IPS-15b (cell line): ENCODE measurements around the gene ADAT1.

Experiments
- H3K27me3 ChIP-seq: one replicate; pipeline ENCODE4 v1.6.1; 2013; ENCODE audit warnings: low read length; ENCODE audit not compliant: control insufficient read depth, insufficient read depth
- H3K36me3 ChIP-seq: one replicate; pipeline ENCODE4 v1.6.1; 2013; ENCODE audit warnings: low read length; ENCODE audit not compliant: control insufficient read depth, insufficient read depth
- H3K4me1 ChIP-seq: one replicate; pipeline ENCODE4 v1.6.1; 2013; ENCODE audit warnings: mild to moderate bottlenecking, low read length; ENCODE audit not compliant: control insufficient read depth, insufficient read depth
- H3K4me3 ChIP-seq: one replicate; pipeline ENCODE4 v1.5.1; 2013; ENCODE audit warnings: low read depth, low read length
- H3K9ac ChIP-seq: one replicate; pipeline ENCODE4 v1.6.1; 2013; ENCODE audit warnings: low read depth, mild to moderate bottlenecking, low read length
- H3K9me3 ChIP-seq: one replicate; pipeline ENCODE4 v1.6.1; 2013; ENCODE audit warnings: mild to moderate bottlenecking, low read length; ENCODE audit not compliant: control insufficient read depth, insufficient read depth

Gene ADAT1

GRCh38 chr16:75590920-75591843, 31.9 kb downstream of the ADAT1 start:
- H3K4me1 ChIP-seq, result peaks cover 26% of the 10 kb centered on the region
- no peak overlapping the region for H3K4me3 ChIP-seq
- no peaks in the 10 kb centered on the region for H3K9me3 ChIP-seq
- no peaks in the 10 kb centered on the region for H3K27me3 ChIP-seq
- H3K36me3 ChIP-seq, result no peaks in the 10 kb centered on the region
- H3K9ac ChIP-seq, result no peak overlapping the region

DNA sequence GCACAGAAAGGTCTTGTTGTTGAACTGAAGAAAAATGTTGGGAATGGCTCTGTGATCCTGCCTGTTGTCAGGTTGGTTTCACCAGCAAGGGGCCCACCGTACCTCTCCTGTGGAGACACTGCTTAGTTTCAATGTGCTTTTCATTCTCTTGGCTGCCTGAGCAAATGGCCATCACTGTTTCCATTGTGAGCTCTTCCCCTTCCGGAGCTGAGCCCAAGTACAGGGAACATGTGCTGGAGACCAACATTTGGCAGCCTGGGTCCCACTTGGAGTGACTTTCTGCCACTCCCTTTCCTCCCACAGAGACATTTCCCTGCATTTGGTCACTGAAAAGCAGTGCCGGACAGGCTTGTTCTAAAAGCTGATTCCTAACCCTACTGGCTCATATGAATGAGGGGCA, 33.8 kb downstream of the ADAT1 start:
- Histone ChIP-seq H3K27me3 (no peaks in the 10 kb centered on the region), H3K9ac (no peak overlapping the region), H3K4me3 (no peak overlapping the region), H3K36me3 (no peaks in the 10 kb centered on the region), H3K4me1 (peaks cover 16% of the 10 kb centered on the region), H3K9me3 (no peaks in the 10 kb centered on the region)

- Histone ChIP-seq H3K36me3 (no peaks in the 10 kb centered on the region), H3K9ac (no peak overlapping the region), H3K4me1 (peaks cover 14% of the 10 kb centered on the region), H3K27me3 (no peaks in the 10 kb centered on the region), H3K4me3 (no peak overlapping the region), H3K9me3 (no peaks in the 10 kb centered on the region)
These were observed 34.4 kb downstream of the ADAT1 start for GRCh38 chr16:75588716-75589115.

- Histone ChIP-seq H3K9ac (no peak overlapping the region), H3K9me3 (no peaks in the 10 kb centered on the region), H3K36me3 (peaks cover under 1% of the 10 kb centered on the region), H3K4me1 (no peaks in the 10 kb centered on the region), H3K4me3 (no peak overlapping the region), H3K27me3 (no peaks in the 10 kb centered on the region)
These were observed 39.0 kb downstream of the ADAT1 start for GRCh38 chr16:75584108-75584507.

GRCh38 chr16:75579281-75579834, 43.7 kb downstream of the ADAT1 start:
- Histone ChIP-seq H3K36me3 (peaks cover 14% of the 10 kb centered on the region), H3K9me3 (no peaks in the 10 kb centered on the region), H3K9ac (no peak overlapping the region), H3K27me3 (no peaks in the 10 kb centered on the region), H3K4me1 (peaks cover 11% of the 10 kb centered on the region), H3K4me3 (no peak overlapping the region)

DNA sequence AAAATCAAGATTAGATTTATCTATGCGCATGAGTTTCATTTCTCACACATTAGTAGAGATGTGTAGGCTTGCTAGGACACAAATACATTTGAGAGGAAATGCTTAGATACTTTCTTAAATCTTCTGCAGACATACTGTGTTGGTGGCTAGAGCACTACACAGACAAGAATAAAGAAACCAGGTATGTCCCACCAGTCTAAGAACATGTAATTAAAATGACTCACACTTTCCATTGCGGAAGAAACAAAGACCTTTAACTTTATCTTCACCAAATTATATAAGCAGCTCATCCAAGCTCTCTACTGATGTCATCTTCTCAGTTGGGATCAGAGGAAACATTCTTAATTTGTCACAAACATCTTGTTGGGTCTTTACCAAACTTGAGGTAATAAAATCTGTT, 44.4 kb downstream of the ADAT1 start:
- H3K9ac ChIP-seq, result no peak overlapping the region
- no peaks in the 10 kb centered on the region for H3K9me3 ChIP-seq
- peaks cover 11% of the 10 kb centered on the region for H3K4me1 ChIP-seq
- no peaks in the 10 kb centered on the region for H3K27me3 ChIP-seq
- peaks cover 18% of the 10 kb centered on the region for H3K36me3 ChIP-seq
- no peak overlapping the region for H3K4me3 ChIP-seq

DNA sequence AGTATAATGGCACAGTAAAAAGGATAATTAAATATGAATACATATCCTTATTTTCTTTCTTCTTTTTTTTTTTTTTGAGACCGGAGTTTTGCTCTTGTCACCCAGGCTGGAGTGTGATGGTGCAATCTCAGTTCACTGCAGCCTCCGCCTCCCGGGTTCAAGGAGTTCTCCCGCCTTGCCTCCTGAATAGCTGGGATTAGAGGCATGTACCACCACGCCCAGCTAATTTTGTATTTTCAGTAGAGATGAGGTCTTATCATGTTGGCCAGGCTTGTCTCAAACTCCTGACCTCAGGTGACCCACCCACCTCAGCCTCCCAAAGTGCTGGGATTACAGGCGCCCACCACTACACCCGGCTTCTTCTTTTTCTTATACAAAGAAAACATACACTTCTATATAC, 44.9 kb downstream of the ADAT1 start:
- Histone ChIP-seq H3K4me3 (no peak overlapping the region), H3K9me3 (no peaks in the 10 kb centered on the region), H3K27me3 (no peaks in the 10 kb centered on the region), H3K4me1 (peaks cover 11% of the 10 kb centered on the region), H3K36me3 (peaks cover 22% of the 10 kb centered on the region), H3K9ac (no peak overlapping the region)

- no peaks in the 10 kb centered on the region for H3K9me3 ChIP-seq
- no peak overlapping the region for H3K9ac ChIP-seq
- H3K4me3 ChIP-seq, result no peak overlapping the region
- H3K4me1 ChIP-seq, result peaks cover 11% of the 10 kb centered on the region
- H3K27me3 ChIP-seq, result no peaks in the 10 kb centered on the region
- peaks cover 28% of the 10 kb centered on the region for H3K36me3 ChIP-seq
These were observed 46.7 kb downstream of the ADAT1 start for GRCh38 chr16:75576384-75576811.

DNA sequence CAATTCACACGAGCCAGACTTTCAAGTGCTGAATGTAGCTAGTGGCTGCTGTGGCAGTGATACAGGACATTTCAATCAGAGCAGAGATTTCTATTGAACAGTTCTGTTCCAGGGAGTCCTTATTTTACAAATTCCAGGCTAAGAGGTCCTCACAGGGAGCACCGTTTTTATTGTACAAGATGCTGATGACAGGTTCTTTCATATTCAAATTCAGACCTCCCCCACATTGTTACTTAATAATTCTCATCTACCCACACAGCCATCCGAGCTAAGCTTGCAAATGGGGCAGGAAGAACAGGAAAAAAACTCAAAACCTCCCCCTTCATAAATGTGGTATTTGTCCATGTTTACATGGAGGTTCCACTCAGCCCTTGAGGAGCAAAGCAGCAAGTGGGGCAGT, 47.1 kb downstream of the ADAT1 start:
- Histone ChIP-seq H3K36me3 (peaks cover 31% of the 10 kb centered on the region), H3K9me3 (no peaks in the 10 kb centered on the region), H3K27me3 (no peaks in the 10 kb centered on the region), H3K4me1 (peaks cover 11% of the 10 kb centered on the region), H3K9ac (no peak overlapping the region), H3K4me3 (no peak overlapping the region)

GRCh38 chr16:75573955-75574354, 49.1 kb downstream of the ADAT1 start:
- peaks cover 11% of the 10 kb centered on the region for H3K4me1 ChIP-seq
- H3K36me3 ChIP-seq, result peaks cover 40% of the 10 kb centered on the region
- no peaks in the 10 kb centered on the region for H3K27me3 ChIP-seq
- no peaks in the 10 kb centered on the region for H3K9me3 ChIP-seq
- no peak overlapping the region for H3K9ac ChIP-seq
- H3K4me3 ChIP-seq, result no peak overlapping the region

DNA sequence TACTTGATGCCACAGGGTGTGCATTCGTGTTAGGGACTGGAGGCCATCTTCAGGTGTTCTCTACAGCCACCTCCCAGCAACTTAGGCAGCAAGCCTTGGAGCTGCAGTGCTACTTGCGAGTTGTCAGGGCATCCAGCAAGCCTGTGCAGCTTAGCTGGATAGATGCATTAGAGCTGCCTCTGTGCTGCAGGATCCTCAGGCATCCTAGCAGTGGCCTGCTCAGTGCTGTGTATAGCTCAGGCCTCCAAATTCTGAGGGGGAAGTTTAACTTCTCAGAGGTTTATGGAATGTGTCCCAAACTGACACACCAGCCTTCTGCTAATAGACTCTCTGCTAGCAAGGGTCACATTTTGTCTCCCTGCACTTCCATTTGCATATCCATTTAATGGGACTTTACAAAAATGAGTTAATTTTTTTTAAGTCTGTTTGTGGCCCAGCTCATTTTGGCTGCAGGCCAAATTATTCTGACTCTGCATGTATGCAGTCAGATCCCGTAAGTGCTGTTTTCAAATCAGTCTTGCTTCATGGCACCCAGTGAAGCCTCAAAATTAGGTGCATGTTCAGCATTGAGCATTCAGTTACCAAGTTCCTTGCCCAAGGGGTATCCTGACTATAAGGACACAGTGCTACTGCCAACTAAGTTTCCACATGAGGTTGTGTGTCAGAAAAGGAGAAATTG, 50.1 kb downstream of the ADAT1 start:
- Histone ChIP-seq H3K9ac (no peak overlapping the region), H3K36me3 (peaks cover 42% of the 10 kb centered on the region), H3K9me3 (no peaks in the 10 kb centered on the region), H3K4me3 (no peak overlapping the region), H3K27me3 (no peaks in the 10 kb centered on the region), H3K4me1 (peaks cover 11% of the 10 kb centered on the region)
